OCI-LY3 (cell line): Measurements from ENCODE around the gene ZNF423.

Source experiments
- H2AFZ ChIP-seq: fragments of 200-600, 300-600 bp; shearing (Covaris generic); 2 replicates; pipeline ENCODE4 v1.6.0; 2014; ENCODE audit warnings: antibody characterized with exemption, low read depth, low read length
- H3K27ac ChIP-seq: fragments of 200-600, 300-600 bp; sonication (generic); 2 replicates; pipeline ENCODE4 v1.5.1; 2014; ENCODE audit warnings: mild to moderate bottlenecking, low read length, moderate library complexity, mixed read lengths
- H3K27me3 ChIP-seq: fragments of 200-600, 300-600 bp; sonication (generic); 2 replicates; pipeline ENCODE4 v1.6.1; 2014; ENCODE audit warnings: low read depth, low read length, mixed read lengths
- H3K36me3 ChIP-seq: fragments of 200-600, 300-600 bp; sonication (generic); replicated peaks from 2 replicates; pipeline ENCODE3; 2014; ENCODE audit warnings: low read depth, low read length, mixed read lengths
- H3K4me1 ChIP-seq: fragments of 300-600, 200-600 bp; sonication (generic); 2 replicates; pipeline ENCODE4 v1.6.1; 2014; ENCODE audit warnings: low read length, mixed read lengths
- H3K4me2 ChIP-seq: fragments of 200-600, 300-600 bp; sonication (generic); 2 replicates; pipeline ENCODE4 v1.6.1; 2014; ENCODE audit warnings: low read length, mixed read lengths
- H3K4me3 ChIP-seq: fragments of 300-600, 200-600 bp; sonication (generic); 2 replicates; pipeline ENCODE4 v1.5.1; 2014; ENCODE audit warnings: antibody characterized with exemption, mild to moderate bottlenecking, low read length, moderate library complexity
- H3K79me2 ChIP-seq: fragments of 300-600, 200-600 bp; shearing (Covaris generic); 2 replicates; pipeline ENCODE4 v1.6.1; 2014; ENCODE audit warnings: mild to moderate bottlenecking, low read length, mixed read lengths
- H3K9ac ChIP-seq: fragments of 300-600, 200-600 bp; shearing (Covaris generic); 2 replicates; pipeline ENCODE4 v1.6.0; 2014; ENCODE audit warnings: mild to moderate bottlenecking, low read length, moderate library complexity
- H3K9me3 ChIP-seq: fragments of 200-600, 300-600 bp; shearing (Covaris generic); 2 replicates; pipeline ENCODE4 v1.6.1; 2014; ENCODE audit warnings: low read length, mixed read lengths; ENCODE audit not compliant: insufficient read depth
- H4K20me1 ChIP-seq: fragments of 200-600, 300-600 bp; sonication (generic); 2 replicates; pipeline ENCODE4 v1.6.1; 2016; ENCODE audit warnings: low read length, mixed read lengths; ENCODE audit not compliant: insufficient read depth
- CTCF ChIP-seq: fragments of 200-600, 300-600 bp; sonication (generic); IDR thresholded peaks from 2 replicates; pipeline ENCODE4 v1.5.1; 2014; ENCODE audit warnings: antibody characterized with exemption, low read length, low read depth
- EZH2phosphoT487 ChIP-seq: fragments of 200-600 bp; shearing (Covaris generic); IDR thresholded peaks from 2 replicates; pipeline ENCODE4 v1.6.1; 2018; ENCODE audit warnings: antibody characterized with exemption, mixed run types, low read depth

Gene ZNF423

GRCh38 chr16:49580751-49581303, 275.1 kb downstream of the ZNF423 start:
- H3K27ac ChIP-seq = no peak overlapping the region
- no peak overlapping the region for H3K4me3 ChIP-seq
- no peaks in the 10 kb centered on the region for H3K9me3 ChIP-seq

GRCh38 chr16:49578435-49579024, 277.4 kb downstream of the ZNF423 start:
- Histone ChIP-seq H3K27me3 (0 out of 2 replicates have a peak, but pooled peaks cover 12% of the 10 kb centered on the region), H3K4me2 (no peak overlapping the region)
- TF ChIP-seq CTCF (no peak), EZH2phosphoT487 (no peak)

More at GRCh38 chr16:49580751-49581303, 275.1 kb downstream of the ZNF423 start:
- Histone ChIP-seq H3K4me1 (no peaks in the 10 kb centered on the region), H3K27me3 (0 out of 2 replicates have a peak, but pooled peaks cover 17% of the 10 kb centered on the region), H4K20me1 (no peaks in the 10 kb centered on the region), H3K9ac (no peak overlapping the region), H3K79me2 (no peaks in the 10 kb centered on the region), H2AFZ (no peak overlapping the region), H3K4me2 (no peak overlapping the region), H3K36me3 (no peaks in the 10 kb centered on the region)
- TF ChIP-seq EZH2phosphoT487 (no peak), CTCF (no peak)

GRCh38 chr16:49578018-49578417, 277.9 kb downstream of the ZNF423 start:
- Histone ChIP-seq H3K27me3 (0 out of 2 replicates have a peak, but pooled peaks cover 10% of the 10 kb centered on the region), H3K4me3 (no peak overlapping the region), H3K4me2 (no peak overlapping the region), H2AFZ (no peak overlapping the region), H3K79me2 (no peaks in the 10 kb centered on the region), H3K27ac (no peak overlapping the region), H4K20me1 (no peaks in the 10 kb centered on the region), H3K36me3 (no peaks in the 10 kb centered on the region), H3K9ac (no peak overlapping the region), H3K9me3 (no peaks in the 10 kb centered on the region), H3K4me1 (0 out of 2 replicates have a peak, but pooled peaks cover 4% of the 10 kb centered on the region)
- no peak for TF ChIP-seq EZH2phosphoT487
- no peak for TF ChIP-seq CTCF

More at GRCh38 chr16:49578435-49579024, 277.4 kb downstream of the ZNF423 start:
- Histone ChIP-seq H3K79me2 (no peaks in the 10 kb centered on the region), H3K4me1 (0 out of 2 replicates have a peak, but pooled peaks cover 4% of the 10 kb centered on the region), H3K9ac (no peak overlapping the region), H2AFZ (no peak overlapping the region), H3K4me3 (no peak overlapping the region), H4K20me1 (no peaks in the 10 kb centered on the region), H3K27ac (no peak overlapping the region), H3K9me3 (no peaks in the 10 kb centered on the region), H3K36me3 (no peaks in the 10 kb centered on the region)

GRCh38 chr16:49576941-49577340, 279.0 kb downstream of the ZNF423 start:
- H3K79me2 ChIP-seq = no peaks in the 10 kb centered on the region
- H3K4me2 ChIP-seq = no peak overlapping the region
- H3K4me1 ChIP-seq = 0 out of 2 replicates have a peak, but pooled peaks cover 4% of the 10 kb centered on the region
- no peak overlapping the region for H3K9ac ChIP-seq
- H3K9me3 ChIP-seq = no peaks in the 10 kb centered on the region
- no peaks in the 10 kb centered on the region for H4K20me1 ChIP-seq
- no peak overlapping the region for H2AFZ ChIP-seq
- H3K36me3 ChIP-seq = no peaks in the 10 kb centered on the region
- H3K27me3 ChIP-seq = 0 out of 2 replicates have a peak, but pooled peaks cover under 1% of the 10 kb centered on the region
- H3K27ac ChIP-seq = no peak overlapping the region
- TF ChIP-seq EZH2phosphoT487 (no peak), CTCF (no peak)
- no peak overlapping the region for H3K4me3 ChIP-seq
